Cardiac muscle cell (in vitro differentiated cells and primary cell): ENCODE data around the gene RTN4IP1. TPM values are rescaled to one million over a fixed set of nuclear protein-coding genes. Genes with fewer than 3 reads are reported as not detected.

Source experiments
- DNase-seq, 2 donors: peaks; one replicate each; pipeline versions ENCODE4 v3.0.0 to v3.0.0-alpha.2; 2010 to 2017; ENCODE audit warnings: low read depth in 1 of 2, low spot score in 1 of 2
- H3K27ac ChIP-seq: fragments of 200-600 bp; sonication (generic); 2 replicates; pipeline ENCODE4 v1.5.1; 2016
- H3K27me3 ChIP-seq: fragments of 200-600 bp; sonication (generic); 2 replicates; pipeline ENCODE4 v1.6.0; 2016; ENCODE audit warnings: control low read depth
- H3K36me3 ChIP-seq: fragments of 200-600 bp; sonication (generic); 2 replicates; pipeline ENCODE4 v1.5.1; 2016; ENCODE audit warnings: control low read depth
- H3K4me1 ChIP-seq: fragments of 200-600 bp; sonication (generic); 2 replicates; pipeline ENCODE4 v1.8.1; 2017; ENCODE audit warnings: low read depth, mild to moderate bottlenecking, mixed run types
- H3K4me3 ChIP-seq: fragments of 200-600 bp; sonication (generic); 2 replicates; pipeline ENCODE4 v1.5.1; 2016; ENCODE audit warnings: mild to moderate bottlenecking
- H3K9me3 ChIP-seq: fragments of 200-600 bp; sonication (generic); 2 replicates; pipeline ENCODE4 v1.5.1; 2017; ENCODE audit warnings: low read depth, mild to moderate bottlenecking, control low read depth
- polyA plus RNA-seq: library from polyadenylated mRNA; unstranded; fragments of >200 nt; fragmentation: Nextera tagmentation; extraction: Ambion mirVana; gene quantifications from 2 replicates; pipeline ENCODE4 v1.2.1, GENCODE V29; 2016
- total RNA-seq: library from RNA; depleted of rRNA; stranded (reverse); fragments of >200 nt; gene quantifications from 2 replicates; pipeline ENCODE4 v1.2.3, GENCODE V29; 2016
- TF ChIP-seq, protein P1 (sequence below): IDR thresholded peaks from 2 replicates; pipeline ENCODE4 v1.5.1; 2012; ENCODE audit warnings: low read depth, mild to moderate bottlenecking, low read length

The RTN4IP1 gene
- total and polyA plus RNA-seq, 2 experiments from 2014 or later: 6.8 to 13.9 TPM

DNA sequence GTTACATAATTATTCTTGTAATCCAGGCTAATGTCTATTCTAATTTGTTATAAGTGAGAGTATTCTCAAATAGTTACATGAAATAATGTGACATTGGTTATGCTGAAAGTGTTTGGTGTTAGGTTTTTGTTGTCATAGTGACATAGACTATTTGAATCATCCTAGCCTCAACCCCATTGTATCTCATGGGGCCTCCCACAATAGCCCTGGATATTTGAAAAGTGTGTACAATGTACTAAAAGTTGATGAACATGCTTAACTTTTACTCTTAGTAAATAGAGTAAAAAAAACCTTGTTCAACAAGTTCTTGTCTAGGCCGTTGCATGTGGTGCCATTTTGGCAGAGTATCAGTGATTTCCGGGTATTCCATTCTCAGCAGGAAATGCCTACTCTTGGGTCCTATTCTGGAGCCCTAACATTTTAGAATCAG lies 83.0 kb downstream of the RTN4IP1 start:
- no peak overlapping the region for H3K27ac ChIP-seq
- TF ChIP-seq, protein P1, sequence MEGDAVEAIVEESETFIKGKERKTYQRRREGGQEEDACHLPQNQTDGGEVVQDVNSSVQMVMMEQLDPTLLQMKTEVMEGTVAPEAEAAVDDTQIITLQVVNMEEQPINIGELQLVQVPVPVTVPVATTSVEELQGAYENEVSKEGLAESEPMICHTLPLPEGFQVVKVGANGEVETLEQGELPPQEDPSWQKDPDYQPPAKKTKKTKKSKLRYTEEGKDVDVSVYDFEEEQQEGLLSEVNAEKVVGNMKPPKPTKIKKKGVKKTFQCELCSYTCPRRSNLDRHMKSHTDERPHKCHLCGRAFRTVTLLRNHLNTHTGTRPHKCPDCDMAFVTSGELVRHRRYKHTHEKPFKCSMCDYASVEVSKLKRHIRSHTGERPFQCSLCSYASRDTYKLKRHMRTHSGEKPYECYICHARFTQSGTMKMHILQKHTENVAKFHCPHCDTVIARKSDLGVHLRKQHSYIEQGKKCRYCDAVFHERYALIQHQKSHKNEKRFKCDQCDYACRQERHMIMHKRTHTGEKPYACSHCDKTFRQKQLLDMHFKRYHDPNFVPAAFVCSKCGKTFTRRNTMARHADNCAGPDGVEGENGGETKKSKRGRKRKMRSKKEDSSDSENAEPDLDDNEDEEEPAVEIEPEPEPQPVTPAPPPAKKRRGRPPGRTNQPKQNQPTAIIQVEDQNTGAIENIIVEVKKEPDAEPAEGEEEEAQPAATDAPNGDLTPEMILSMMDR: no peak
- H3K9me3 ChIP-seq: no peaks in the 10 kb centered on the region
- no peaks in the 10 kb centered on the region for H3K27me3 ChIP-seq
- no peak overlapping the region for H3K4me3 ChIP-seq
- H3K4me1 ChIP-seq: peaks cover 9% of the 10 kb centered on the region
- no peaks in the 10 kb centered on the region for H3K36me3 ChIP-seq
- peak in 1 of 2 donors; percentile 43 for DNase-seq

DNA sequence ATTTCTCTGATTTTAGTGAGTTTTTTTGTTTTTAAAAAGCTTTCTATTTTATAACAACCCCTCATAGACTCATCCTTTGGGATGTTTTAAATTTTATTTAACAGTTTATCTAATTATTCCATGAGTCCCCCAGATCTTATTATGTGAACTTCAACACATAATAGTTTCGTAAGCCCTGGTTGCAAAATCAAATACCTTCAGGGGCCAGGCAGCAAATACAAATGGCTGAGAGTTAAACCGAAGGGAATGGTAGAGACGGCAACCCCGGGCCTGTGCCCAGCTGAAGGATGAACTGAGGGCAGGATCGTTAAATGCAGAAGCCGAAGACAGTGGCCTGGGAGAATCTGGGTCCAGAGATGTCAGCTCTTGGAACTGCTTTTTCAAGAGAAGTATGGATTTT lies 88.4 kb downstream of the RTN4IP1 start:
- H3K9me3 ChIP-seq: no peaks in the 10 kb centered on the region
- H3K27me3 ChIP-seq: no peaks in the 10 kb centered on the region
- no peak overlapping the region for H3K4me3 ChIP-seq
- H3K36me3 ChIP-seq: no peaks in the 10 kb centered on the region
- TF ChIP-seq, protein P1: no peak
- peak in 1 of 2 donors; percentile 72 for DNase-seq
- H3K27ac ChIP-seq: no peak overlapping the region
- H3K4me1 ChIP-seq: no peaks in the 10 kb centered on the region

DNA sequence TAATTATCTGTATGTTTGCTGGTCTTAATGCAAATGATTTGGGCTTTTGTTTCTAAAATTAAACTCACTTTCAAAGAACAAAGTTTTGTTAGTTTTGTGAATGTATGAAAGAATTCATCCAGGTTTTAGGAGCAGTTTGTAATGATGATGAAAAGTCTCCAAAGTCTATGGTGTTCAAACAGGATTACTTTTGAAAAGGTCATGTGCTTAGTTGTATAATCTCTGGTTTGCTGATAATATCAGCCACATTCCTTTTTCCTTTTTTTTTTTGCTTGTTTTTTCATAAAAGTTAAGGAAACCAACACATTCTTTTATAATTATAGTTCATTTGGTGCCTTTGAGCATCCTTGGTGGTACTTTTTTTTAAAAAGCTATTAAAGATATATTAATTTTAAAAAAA lies 88.9 kb downstream of the RTN4IP1 start:
- DNase-seq: no peak
- Histone ChIP-seq H3K27me3 (no peaks in the 10 kb centered on the region), H3K4me1 (no peaks in the 10 kb centered on the region), H3K4me3 (no peak overlapping the region), H3K36me3 (no peaks in the 10 kb centered on the region), H3K9me3 (no peaks in the 10 kb centered on the region), H3K27ac (no peak overlapping the region)
- TF ChIP-seq, protein P1: no peak

DNA sequence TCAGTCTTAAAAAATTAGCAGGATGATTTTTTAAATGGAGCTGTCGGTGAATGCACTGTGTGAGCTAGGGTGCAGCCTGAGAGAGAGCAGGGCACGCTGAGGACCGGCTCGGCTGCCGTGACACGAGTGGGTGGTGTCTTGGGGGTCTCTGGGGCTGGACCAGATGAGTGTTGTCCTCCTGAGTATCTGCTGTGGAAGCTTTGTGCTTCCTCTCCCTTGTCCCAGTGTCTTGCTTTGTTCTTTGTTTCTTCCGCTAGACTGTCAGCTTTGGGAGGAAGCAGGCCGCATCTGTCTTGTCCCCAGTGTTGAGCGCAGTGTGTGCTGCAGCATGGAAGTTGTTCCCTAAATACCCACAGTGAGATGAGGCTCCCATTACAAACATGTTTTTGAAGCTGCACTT lies 89.4 kb downstream of the RTN4IP1 start:
- TF ChIP-seq, protein P1: no peak

DNA sequence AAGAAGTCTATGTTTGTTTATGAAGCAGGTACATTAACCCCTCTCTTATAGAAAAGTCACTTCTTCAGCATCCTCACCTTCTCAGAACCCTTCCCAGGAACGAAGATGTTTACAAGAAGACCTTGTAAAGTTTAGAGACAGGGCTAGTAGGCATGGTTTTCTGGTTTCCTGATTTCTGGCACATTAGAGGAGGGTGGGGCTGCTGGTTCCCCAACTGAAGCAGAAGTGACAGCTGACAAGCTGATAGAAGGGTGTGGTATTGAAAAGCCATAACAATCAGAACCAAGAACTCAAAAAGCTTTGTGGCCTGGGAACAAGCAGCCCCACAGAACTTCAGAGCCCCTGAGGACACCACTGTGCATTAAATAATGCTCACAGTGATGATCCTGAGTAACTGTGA lies 91.2 kb downstream of the RTN4IP1 start:
- H3K36me3 ChIP-seq: no peaks in the 10 kb centered on the region
- H3K27ac ChIP-seq: no peak overlapping the region
- H3K4me1 ChIP-seq: no peaks in the 10 kb centered on the region
- H3K27me3 ChIP-seq: no peaks in the 10 kb centered on the region
- TF ChIP-seq, protein P1: no peak
- H3K4me3 ChIP-seq: no peak overlapping the region
- DNase-seq: no peak
- H3K9me3 ChIP-seq: no peaks in the 10 kb centered on the region

More for the DNA sequence above, 89.4 kb downstream of the RTN4IP1 start:
- DNase-seq: no peak
- Histone ChIP-seq H3K27ac (no peak overlapping the region), H3K36me3 (no peaks in the 10 kb centered on the region), H3K4me1 (no peaks in the 10 kb centered on the region), H3K4me3 (no peak overlapping the region), H3K27me3 (no peaks in the 10 kb centered on the region), H3K9me3 (no peaks in the 10 kb centered on the region)

DNA sequence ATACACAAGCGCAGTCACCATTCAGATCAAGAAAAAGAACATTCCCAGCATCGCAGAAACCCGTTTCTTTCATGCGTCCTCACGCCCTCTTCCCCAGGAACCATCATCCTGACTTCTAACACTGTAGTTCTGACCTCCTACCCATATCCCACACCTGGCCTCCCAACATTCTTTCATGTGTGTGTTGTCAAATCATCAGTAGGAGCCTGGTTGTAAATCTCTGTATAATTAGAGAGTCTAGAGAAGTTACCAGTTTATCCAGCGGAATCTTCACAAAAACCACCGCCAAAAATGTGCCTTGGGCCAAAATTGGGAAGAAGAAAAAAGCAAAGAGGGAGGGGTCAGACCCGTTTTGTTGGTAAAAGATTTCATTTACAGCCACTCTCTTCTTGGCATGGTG lies 91.6 kb downstream of the RTN4IP1 start:
- no peaks in the 10 kb centered on the region for H3K9me3 ChIP-seq
- no peaks in the 10 kb centered on the region for H3K36me3 ChIP-seq
- H3K27ac ChIP-seq: no peak overlapping the region
- no peaks in the 10 kb centered on the region for H3K27me3 ChIP-seq
- H3K4me3 ChIP-seq: no peak overlapping the region
- no peak for DNase-seq
- TF ChIP-seq, protein P1: no peak
- no peaks in the 10 kb centered on the region for H3K4me1 ChIP-seq
